Activated T-helper 1 cell treated with Interleukin-2 at 50 U/mL for 16 hours (primary cell): ENCODE results near the gene SMR3B.

Experiments used
- DNase-seq: peaks from one replicate; pipeline ENCODE4 v3.0.0-alpha.2; 2020; ENCODE audit warnings: low read depth

The SMR3B gene

GRCh38 chr4:70382691-70383181, at the start of gene SMR3B:
SMR3B (plus strand) TSS chr4:70383131; CDS start chr4:70384511, 1,380 bp downstream.
- DNase-seq = no peak

DNA sequence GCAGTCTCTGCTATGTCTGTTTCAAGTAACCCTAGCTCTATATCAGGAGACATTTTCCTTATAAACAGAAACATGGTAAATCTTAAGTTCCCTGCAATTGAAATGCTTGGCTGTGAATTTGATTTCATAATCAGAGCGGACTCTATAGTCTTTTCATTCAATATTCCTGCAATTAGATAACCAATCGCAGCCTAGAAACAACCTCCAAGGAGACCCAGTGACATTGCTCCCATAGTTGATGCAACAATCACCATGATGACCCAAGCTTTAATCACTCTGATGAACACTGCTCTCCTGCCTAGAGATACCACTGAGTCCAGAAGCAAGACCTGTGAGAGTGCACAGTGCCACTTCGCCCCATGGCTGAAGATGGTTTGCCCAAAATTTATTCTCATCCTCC, 48.2 kb upstream of the SMR3B start, which contains the start of gene CABS1:
CABS1 (plus strand) TSS at position 301 of the 400 bp plus-strand sequence; CDS start at position 360, 59 bp downstream.
- DNase-seq = no peak

- no peak for DNase-seq
Observed at GRCh38 chr4:70336043-70336442, 46.9 kb upstream of the SMR3B start.

DNA sequence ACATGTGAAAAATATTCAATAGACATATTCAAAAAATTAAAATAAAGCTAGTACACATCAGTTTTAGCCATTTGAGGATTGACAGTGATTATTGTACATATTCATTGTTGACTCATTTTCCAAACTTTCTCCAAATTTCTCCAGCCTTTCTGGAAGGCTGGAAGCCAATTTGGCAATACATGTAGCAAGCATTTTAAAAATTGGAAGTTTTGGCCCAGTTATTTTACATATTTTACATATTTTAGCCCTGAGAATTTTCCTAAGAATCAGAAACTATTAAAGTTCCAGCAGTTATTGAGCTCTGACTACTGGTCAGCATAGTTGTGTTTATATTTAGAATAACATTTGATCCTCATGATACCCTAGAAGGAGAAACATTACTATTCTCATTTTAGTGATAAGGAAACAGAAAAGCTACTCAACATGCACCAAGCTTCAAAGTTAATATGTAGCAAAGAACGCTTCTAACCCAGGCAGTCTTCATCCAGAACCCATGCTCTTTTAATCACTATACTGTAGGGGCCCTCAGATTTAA, 45.0 kb upstream of the SMR3B start:
- no peak for DNase-seq

- no peak for DNase-seq
Observed at GRCh38 chr4:70356185-70356584, 26.7 kb upstream of the SMR3B start.

- DNase-seq = no peak
Observed at GRCh38 chr4:70359115-70359661, 23.7 kb upstream of the SMR3B start.

DNA sequence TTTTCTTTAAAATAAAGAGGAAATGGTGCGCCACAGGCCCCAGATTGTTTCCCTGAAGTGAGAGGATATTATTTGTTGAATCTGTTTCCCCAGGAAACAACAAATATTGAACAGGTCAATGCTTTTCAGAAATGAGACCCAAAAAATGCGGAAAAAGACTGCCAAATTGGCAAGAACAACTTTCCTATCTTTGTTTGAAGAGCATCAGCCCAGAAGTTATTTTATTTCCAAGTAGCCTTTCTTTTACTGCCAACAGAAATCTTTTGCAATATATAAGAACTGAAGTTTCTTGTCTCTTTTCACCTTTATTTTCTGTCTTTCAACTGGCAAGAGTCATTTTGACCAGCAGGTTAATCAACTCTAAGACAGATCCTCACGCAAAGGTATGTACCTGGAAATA, 22.5 kb upstream of the SMR3B start, which contains the start of gene SMR3A:
SMR3A (plus strand) TSS at position 301 of the 400 bp plus-strand sequence. CDS start 1,356 bp downstream, outside the sequence.
- no peak for DNase-seq

DNA sequence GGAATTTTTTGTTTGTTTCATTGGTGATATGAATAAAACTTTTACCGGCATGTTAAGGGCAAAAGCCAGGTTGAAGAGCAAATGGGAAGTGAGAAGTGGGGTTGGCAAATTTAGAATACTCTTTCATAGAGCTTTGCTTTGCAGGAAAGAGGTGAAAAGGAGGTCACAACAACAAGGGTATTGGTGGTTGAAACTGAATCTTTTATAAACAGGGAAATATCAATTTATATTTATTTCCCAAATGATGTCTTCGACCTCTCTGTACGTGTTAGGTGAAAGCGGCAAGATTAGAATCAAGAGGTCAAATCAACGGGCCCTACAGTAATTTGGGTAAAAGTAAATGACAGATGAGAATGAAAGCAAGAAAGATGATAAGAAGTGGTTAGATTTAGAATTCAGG, 18.9 kb upstream of the SMR3B start:
- no peak for DNase-seq

DNA sequence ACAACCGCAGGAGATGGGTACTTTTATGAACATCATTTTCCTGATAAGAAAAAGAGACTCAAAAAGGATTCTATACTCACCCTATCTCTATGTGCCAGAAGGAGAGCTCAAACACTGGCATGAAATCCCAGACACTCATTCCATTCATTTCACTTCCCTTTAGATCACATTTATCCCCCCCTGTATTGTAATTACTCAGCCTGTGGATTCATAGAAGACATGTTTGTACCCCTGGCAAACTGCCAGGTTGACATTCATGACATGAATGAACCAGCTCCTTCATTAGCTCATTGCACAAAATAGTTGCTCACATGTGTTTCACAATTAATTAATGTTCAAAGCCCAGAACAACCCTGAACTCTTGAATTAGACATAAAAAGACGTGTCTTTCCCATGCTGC, 17.5 kb upstream of the SMR3B start:
- DNase-seq = no peak

- DNase-seq = no peak
Observed at GRCh38 chr4:70367813-70368212, 15.1 kb upstream of the SMR3B start.

DNA sequence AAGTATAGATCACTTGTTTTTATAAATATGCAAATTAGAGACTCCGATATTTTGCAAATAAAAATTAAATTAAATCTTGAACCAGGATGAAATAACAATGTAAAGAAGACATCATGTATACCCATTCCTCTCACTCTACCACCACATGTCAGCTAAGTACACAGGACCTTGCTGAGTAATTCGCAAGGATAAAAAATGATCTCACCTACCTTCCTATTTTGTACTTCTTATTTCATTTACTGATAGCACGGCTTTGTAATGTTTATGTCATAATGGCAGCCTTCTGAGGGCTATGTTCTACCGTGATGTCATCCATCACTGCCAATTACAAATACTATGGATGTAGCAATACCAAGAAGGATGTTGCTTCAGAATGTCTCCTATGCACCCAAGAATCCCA, 10.9 kb upstream of the SMR3B start:
- no peak for DNase-seq

DNA sequence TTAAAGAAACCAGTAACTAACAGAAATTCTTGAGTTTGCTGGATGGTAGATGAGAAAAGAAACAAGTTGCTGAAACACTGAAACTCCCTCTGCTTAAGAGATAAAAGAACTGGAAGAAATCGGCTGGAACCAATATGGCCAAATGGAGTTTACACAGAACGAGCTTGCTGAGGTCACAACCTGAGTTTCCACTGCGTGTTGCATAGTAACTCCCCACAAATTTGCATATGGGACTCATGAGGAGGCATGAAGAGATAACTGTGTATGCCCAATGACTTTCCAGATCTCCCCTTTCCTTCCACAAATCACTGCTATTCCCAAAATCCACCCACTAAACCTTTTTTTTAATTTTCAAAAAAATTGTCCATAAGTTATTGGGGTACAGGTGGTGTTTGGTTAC, 10.2 kb upstream of the SMR3B start:
- DNase-seq = no peak

GRCh38 chr4:70380578-70380977, 2.4 kb upstream of the SMR3B start:
- no peak for DNase-seq

DNA sequence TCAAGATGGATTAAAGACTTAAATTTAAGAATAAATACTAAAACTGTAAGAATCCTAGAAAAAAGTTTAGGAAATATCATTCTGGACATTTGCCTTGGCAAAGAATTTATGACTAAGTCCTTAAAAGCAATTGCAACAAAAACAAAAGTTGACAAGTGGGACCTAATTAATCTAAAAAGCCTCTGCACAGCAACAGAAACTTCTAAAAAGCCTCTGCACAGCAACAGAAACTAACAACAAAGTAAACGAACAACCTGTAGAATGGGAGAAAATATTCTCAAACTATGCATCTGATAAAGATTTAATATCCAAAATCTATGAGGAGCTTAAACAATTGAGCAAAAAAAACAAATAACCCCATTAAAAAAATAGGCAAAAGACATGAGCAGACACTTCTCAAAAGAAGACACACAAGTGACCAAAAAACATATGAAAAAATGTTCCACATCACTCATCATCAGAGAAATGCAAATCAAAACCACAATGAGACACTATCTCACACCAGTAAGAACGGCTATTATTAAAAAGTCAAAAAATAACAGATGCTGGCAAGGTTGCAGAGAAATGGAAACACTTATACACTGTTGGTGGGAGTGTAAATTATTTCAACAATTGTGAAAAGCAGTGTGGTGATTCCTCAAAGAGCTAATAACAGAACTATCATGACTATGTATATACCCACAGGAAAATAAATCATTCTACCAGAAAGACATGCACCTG, 9.3 kb downstream of the SMR3B start:
- DNase-seq = no peak

DNA sequence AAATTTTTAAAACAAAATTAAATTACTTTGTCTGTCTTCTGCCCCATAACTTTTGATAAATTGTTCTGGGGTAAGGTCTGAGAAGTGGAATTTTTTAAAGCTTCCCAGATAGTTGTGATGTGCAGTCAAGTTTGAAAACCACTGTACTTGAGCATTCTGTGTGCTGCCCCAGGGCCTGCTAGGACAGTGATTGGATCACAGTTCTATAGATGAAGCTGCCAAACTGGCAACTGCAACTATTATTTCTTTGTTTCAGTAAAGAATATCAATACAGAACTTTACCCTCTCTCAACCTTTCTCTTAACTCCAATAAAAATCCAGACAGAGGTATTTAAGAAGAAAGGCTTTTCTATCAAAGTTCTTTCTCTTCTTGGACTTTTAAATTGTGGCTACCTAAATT, 14.6 kb downstream of the SMR3B start, which contains the start of gene OPRPN:
OPRPN (plus strand) TSS at position 361 of the 400 bp plus-strand sequence. CDS start 1,346 bp downstream, outside the sequence.
- no peak for DNase-seq

DNA sequence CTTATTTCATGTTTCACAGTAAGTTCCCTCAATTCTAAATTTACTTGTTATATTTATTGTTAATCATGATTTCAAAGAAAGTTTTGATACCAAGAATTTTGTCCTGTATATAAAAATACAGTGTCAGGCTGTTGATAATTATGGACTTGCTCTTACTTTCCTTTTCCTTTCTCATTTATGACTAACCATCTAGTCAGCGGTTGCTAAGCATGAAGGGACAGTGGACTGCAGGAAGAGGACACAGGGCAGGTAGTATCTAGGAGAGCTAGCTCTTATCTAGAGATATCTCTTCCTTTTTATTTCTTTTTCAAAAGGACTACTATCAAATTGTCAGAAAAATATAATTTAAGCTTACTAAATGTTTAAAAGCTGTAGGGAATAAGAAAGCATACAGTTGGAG, 16.4 kb downstream of the SMR3B start:
- DNase-seq = no peak

- DNase-seq = no peak
Observed at GRCh38 chr4:70402762-70403161, 19.8 kb downstream of the SMR3B start.

- no peak for DNase-seq
Observed at GRCh38 chr4:70405765-70406164, 22.8 kb downstream of the SMR3B start.

GRCh38 chr4:70425306-70425705, 42.4 kb downstream of the SMR3B start:
- DNase-seq = no peak

DNA sequence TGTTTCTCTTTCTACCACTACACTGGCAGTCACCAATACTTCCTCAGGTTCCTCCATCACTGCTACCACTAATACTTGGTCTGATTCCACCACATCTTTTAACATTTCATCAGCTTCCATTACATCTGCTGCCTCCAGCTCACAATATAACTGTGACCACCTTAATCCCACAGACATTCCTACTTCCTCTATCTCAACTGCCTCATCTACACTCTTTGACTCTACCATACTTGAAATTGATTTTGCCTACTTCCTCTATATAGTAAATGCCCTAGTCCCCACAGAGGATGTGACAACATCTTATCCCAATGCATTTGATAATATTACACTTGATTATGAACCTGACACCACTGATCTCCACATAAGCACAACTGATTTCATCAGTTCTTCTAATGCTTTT, 43.9 kb downstream of the SMR3B start:
- no peak for DNase-seq

GRCh38 chr4:70437197-70437596, 54.3 kb downstream of the SMR3B start:
- no peak for DNase-seq
